B cell (primary cell): ENCODE data around the gene FES. TPM values are rescaled to one million over a fixed set of nuclear protein-coding genes. Genes with fewer than 3 reads are reported as not detected.

ENCODE experiments used
- ATAC-seq: fragments of 200-7000 bp; cut with Tn5 transposase; one replicate; pipeline ENCODE4 v1.10.0; 2021; ENCODE audit warnings: low read depth, mild to moderate bottlenecking, moderate number of reproducible peaks, moderate library complexity
- CTCF ChIA-PET: fragments of 350-600 bp; sonication (Branson Sonifier 250); formaldehyde crosslinking; loops from one replicate; lab custom pipeline; 2021; ENCODE audit warnings: antibody characterized with exemption, inconsistent platforms; lab: Charles Lee
- POLR2A ChIA-PET: fragments of 350-600 bp; sonication (Branson Sonifier 250); formaldehyde crosslinking; loops from one replicate; lab custom pipeline; 2021; ENCODE audit warnings: antibody characterized with exemption; lab: Charles Lee
- DNase-seq: peaks from one replicate; pipeline ENCODE4 v3.0.0; 2013
- H2AFZ ChIP-seq: 2 replicates; pipeline ENCODE4 v1.6.1; 2012; ENCODE audit warnings: mild to moderate bottlenecking, low read depth, low read length; ENCODE audit not compliant: insufficient read depth, poor library complexity, severe bottlenecking
- H3K27ac ChIP-seq, 2 donors: 1 replicate in 1 of 2; 2 replicates in 1 of 2; pipeline ENCODE4 v1.5.1; 2012 to 2013; ENCODE audit warnings: low read length in 2 of 2, mild to moderate bottlenecking in 2 of 2, moderate library complexity in 1 of 2
- H3K27me3 ChIP-seq, 4 experiments: fragments of 200-600 bp in 1 of 4; sonication (generic) in 1 of 4; replicated peaks in 1 of 4; 1 replicate in 2 of 4; 2 replicates in 2 of 4; pipeline versions ENCODE4 v1.6.1 to v1.7.0; 2013 to 2016; ENCODE audit warnings: low read length in 3 of 4, mild to moderate bottlenecking in 2 of 4, mixed read lengths in 1 of 4, moderate library complexity in 1 of 4; ENCODE audit not compliant: insufficient read depth in 4 of 4, control insufficient read depth in 3 of 4; ENCODE audit errors: control extremely low read depth in 1 of 4
- H3K36me3 ChIP-seq, 2 experiments: replicated peaks in 1 of 2; 1 replicate in 1 of 2; 2 replicates in 1 of 2; pipeline versions ENCODE4 v1.6.1 to v1.7.1; 2013; ENCODE audit warnings: low read length in 1 of 2; ENCODE audit not compliant: insufficient read depth in 2 of 2, control insufficient read depth in 1 of 2; ENCODE audit errors: control extremely low read depth in 1 of 2, extremely low read depth in 1 of 2
- H3K4me1 ChIP-seq, 2 donors: fragments of 200-600 bp in 1 of 2; sonication (generic) in 1 of 2; 1 replicate in 1 of 2; 2 replicates in 1 of 2; pipeline versions ENCODE4 v1.5.1 to v1.6.1; 2013 to 2017; ENCODE audit warnings: low read length in 2 of 2; ENCODE audit not compliant: control insufficient read depth in 2 of 2, insufficient read depth in 2 of 2
- H3K4me2 ChIP-seq: replicated peaks from 2 replicates; pipeline ENCODE3; 2012; ENCODE audit warnings: mild to moderate bottlenecking, low read depth, low read length; ENCODE audit not compliant: poor library complexity, severe bottlenecking
- H3K4me3 ChIP-seq, 5 experiments: fragments of 200-600 bp in 1 of 5; sonication (generic) in 1 of 5; 1 replicate in 3 of 5; 2 replicates in 2 of 5; pipeline versions ENCODE4 v1.5.1 to v1.7.0; 2011 to 2016; ENCODE audit warnings: low read length in 4 of 5, mild to moderate bottlenecking in 4 of 5, low read depth in 2 of 5, control low read depth in 1 of 5, moderate library complexity in 1 of 5; ENCODE audit not compliant: insufficient read depth in 1 of 5; ENCODE audit errors: control extremely low read depth in 1 of 5, extremely low read depth in 1 of 5
- H3K79me2 ChIP-seq: fragments of 200-600 bp; sonication (generic); one replicate; pipeline ENCODE4 v1.6.0; 2016; ENCODE audit warnings: low read length; ENCODE audit not compliant: control insufficient read depth, insufficient read depth
- H3K9ac ChIP-seq: fragments of 200-600 bp; sonication (generic); 2 replicates; pipeline ENCODE4 v1.6.1; 2017; ENCODE audit warnings: mild to moderate bottlenecking, low read length, moderate library complexity
- H3K9me3 ChIP-seq, 3 donors: one replicate each; pipeline versions ENCODE4 v1.6.1 to v1.7.1; 2013; ENCODE audit warnings: low read length in 2 of 3; ENCODE audit not compliant: control insufficient read depth in 2 of 3, insufficient read depth in 1 of 3; ENCODE audit errors: control extremely low read depth in 1 of 3
- H4K20me1 ChIP-seq: 2 replicates; pipeline ENCODE4 v1.6.0; 2012; ENCODE audit warnings: mild to moderate bottlenecking, low read length; ENCODE audit not compliant: insufficient read depth, control insufficient read depth, poor library complexity, severe bottlenecking
- H3K27ac Mint-ChIP-seq: one replicate; pipeline ENCODE4 v1.8.0; 2021; ENCODE audit warnings: mixed read lengths
- H3K27me3 Mint-ChIP-seq: one replicate; pipeline ENCODE4 v1.8.0; 2021; ENCODE audit warnings: mixed read lengths
- H3K4me1 Mint-ChIP-seq: one replicate; pipeline ENCODE4 v1.8.0; 2021; ENCODE audit warnings: mixed read lengths
- H3K4me3 Mint-ChIP-seq: one replicate; pipeline ENCODE4 v1.8.0; 2021; ENCODE audit warnings: mixed read lengths
- H3K9me3 Mint-ChIP-seq: one replicate; pipeline ENCODE4 v1.8.0; 2022; ENCODE audit warnings: mixed read lengths; ENCODE audit not compliant: insufficient read depth
- CTCF ChIP-seq: fragments of 200-600 bp; IDR thresholded peaks from one replicate; pipeline ENCODE4 v1.8.0; 2022; ENCODE audit warnings: antibody characterized with exemption, mild to moderate bottlenecking
- EZH2 ChIP-seq: IDR thresholded peaks from 2 replicates; pipeline ENCODE4 v1.6.1; 2012; ENCODE audit warnings: borderline replicate concordance, low read depth, mild to moderate bottlenecking, moderate library complexity, low read length; ENCODE audit not compliant: insufficient read depth, poor library complexity, severe bottlenecking
- WGBS: methylation state at CpG from one replicate; pipeline ENCODE4 v1.1.5; 2013; ENCODE audit warnings: missing lambda C conversion rate; ENCODE audit not compliant: insufficient coverage; 5-methylcytosine and 5-hydroxymethylcytosine counted together
- intact Hi-C: fragments of 100-400 bp; cut with micrococcal nuclease; formaldehyde crosslinking; loops from one replicate; pipeline ENCODE4 v1.10.0; 2022
- polyA plus RNA-seq: library from polyadenylated mRNA; depleted of rRNA; stranded (reverse); fragments of >200 nt; gene quantifications from 2 replicates; pipeline ENCODE4 v1.2.3, GENCODE V29; 2012
- total RNA-seq, 2 donors: library from RNA; stranded (reverse); fragments of 120-200 nt in 1 of 2; gene quantifications; 1 replicate in 1 of 2; 2 replicates in 1 of 2; pipeline versions ENCODE4 v1.2.3 to v1.2.4, GENCODE V29; 2013 to 2022

Gene FES
- total and polyA plus RNA-seq, 2 donors (not counting 1 experiment from before 2014, with no cell fraction given) = 23.9 to 31.4 TPM

- H3K79me2 ChIP-seq = peaks cover 4% of the 10 kb centered on the region
- Mint-ChIP-seq H3K4me1 (no peaks in the 10 kb centered on the region), H3K27ac (no peak overlapping the region), H3K4me3 (no peak overlapping the region), H3K9me3 (no peaks in the 10 kb centered on the region), H3K27me3 (no peaks in the 10 kb centered on the region)
- ATAC-seq = no peak
- WGBS = 94% methylated on average over 8 of the region's 12 CpGs
- H3K36me3 ChIP-seq = peaks cover 3 to 84% of the 10 kb centered on the region in 2 experiments
- H3K27ac ChIP-seq = no peak overlapping the region
- no peaks in the 10 kb centered on the region for H3K27me3 ChIP-seq
- POLR2A ChIA-PET = no interaction called here
- intact Hi-C loops = no loop called here
- no peaks in the 10 kb centered on the region for H3K4me1 ChIP-seq
- H4K20me1 ChIP-seq = peaks cover 6% of the 10 kb centered on the region
- no peak overlapping the region for H3K9ac ChIP-seq
- no peak overlapping the region for H3K4me3 ChIP-seq
- CTCF ChIA-PET = interaction anchor here (0.6 to 2.5 kb wide), 4 partner anchors 9 to 1042 kb away, joined by 3 to 15 read pairs (median 4); partner anchors contain the start of gene HDDC3
- DNase-seq = no peak
- H3K9me3 ChIP-seq = no peaks in the 10 kb centered on the region
- no peak overlapping the region for H2AFZ ChIP-seq
- no peak overlapping the region for H3K4me2 ChIP-seq
- TF ChIP-seq CTCF (no peak), EZH2 (no peak)
Observed at GRCh38 chr15:90942354-90943120, 58.2 kb downstream of the FES start.

- Histone ChIP-seq H3K9ac (no peak overlapping the region), H3K79me2 (peaks cover 4% of the 10 kb centered on the region), H3K27me3 (no peaks in the 10 kb centered on the region), H3K9me3 (no peaks in the 10 kb centered on the region), H3K4me2 (no peak overlapping the region), H2AFZ (no peak overlapping the region), H3K4me3 (no peak overlapping the region), H4K20me1 (peaks cover 6% of the 10 kb centered on the region), H3K27ac (no peak overlapping the region), H3K36me3 (peaks cover 0 to 80% of the 10 kb centered on the region in 2 experiments), H3K4me1 (no peaks in the 10 kb centered on the region)
- Mint-ChIP-seq H3K4me1 (no peaks in the 10 kb centered on the region), H3K9me3 (no peaks in the 10 kb centered on the region), H3K27ac (no peak overlapping the region), H3K4me3 (no peak overlapping the region), H3K27me3 (no peaks in the 10 kb centered on the region)
- no peak for ATAC-seq
- intact Hi-C loops = no loop called here
- no peak for DNase-seq
- no peak for TF ChIP-seq CTCF
- no peak for TF ChIP-seq EZH2
- POLR2A ChIA-PET = no interaction called here
- 90% methylated on average over 5 of the region's 7 CpGs for WGBS
- CTCF ChIA-PET = interaction anchor here (0.7 to 2.5 kb wide), 2 partner anchors 12 to 297 kb away, joined by 4 to 15 read pairs; partner anchors contain the start of gene HDDC3
Observed at GRCh38 chr15:90945091-90945490, 60.8 kb downstream of the FES start.
